ENCODE results near the gene OLFM3.

GRCh38 chr1:101957771-101958170, 39.0 kb downstream of the OLFM3 start:
- no peak for TF ChIP-seq CTCF (IDR thresholded peaks at IDR 0.05; ENCODE audit: low read depth, low read length)
- TF ChIP-seq EZH2phosphoT487 (IDR thresholded peaks at IDR 0.05; ENCODE audit: low read depth) = no peak
